Vagina (tissue), 2 donors: ENCODE data around the gene MYLK.

Experiments
- POLR2AphosphoS5 ChIP-seq, 2 donors: sonication (generic); formaldehyde crosslinking; IDR thresholded peaks; one replicate each; pipeline ENCODE4 v1.9.0; 2017; ENCODE audit warnings: antibody characterized with exemption in 2 of 2, mild to moderate bottlenecking in 2 of 2, low read depth in 1 of 2; ENCODE audit not compliant: insufficient read depth in 1 of 2
- TF ChIP-seq, protein P1 (sequence below), 3 experiments: fragments of 450-650 bp in 2 of 3; fragments of 200-600 bp in 1 of 3; sonication (generic) in 1 of 3; IDR thresholded peaks; one replicate each; pipeline ENCODE4 v1.5.1; 2017 to 2019; ENCODE audit warnings: antibody characterized with exemption in 3 of 3, mild to moderate bottlenecking in 2 of 3, moderate library complexity in 2 of 3

- TF ChIP-seq, protein P1, sequence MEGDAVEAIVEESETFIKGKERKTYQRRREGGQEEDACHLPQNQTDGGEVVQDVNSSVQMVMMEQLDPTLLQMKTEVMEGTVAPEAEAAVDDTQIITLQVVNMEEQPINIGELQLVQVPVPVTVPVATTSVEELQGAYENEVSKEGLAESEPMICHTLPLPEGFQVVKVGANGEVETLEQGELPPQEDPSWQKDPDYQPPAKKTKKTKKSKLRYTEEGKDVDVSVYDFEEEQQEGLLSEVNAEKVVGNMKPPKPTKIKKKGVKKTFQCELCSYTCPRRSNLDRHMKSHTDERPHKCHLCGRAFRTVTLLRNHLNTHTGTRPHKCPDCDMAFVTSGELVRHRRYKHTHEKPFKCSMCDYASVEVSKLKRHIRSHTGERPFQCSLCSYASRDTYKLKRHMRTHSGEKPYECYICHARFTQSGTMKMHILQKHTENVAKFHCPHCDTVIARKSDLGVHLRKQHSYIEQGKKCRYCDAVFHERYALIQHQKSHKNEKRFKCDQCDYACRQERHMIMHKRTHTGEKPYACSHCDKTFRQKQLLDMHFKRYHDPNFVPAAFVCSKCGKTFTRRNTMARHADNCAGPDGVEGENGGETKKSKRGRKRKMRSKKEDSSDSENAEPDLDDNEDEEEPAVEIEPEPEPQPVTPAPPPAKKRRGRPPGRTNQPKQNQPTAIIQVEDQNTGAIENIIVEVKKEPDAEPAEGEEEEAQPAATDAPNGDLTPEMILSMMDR (IDR thresholded peaks at IDR 0.05), result no peak
- TF ChIP-seq POLR2AphosphoS5 (IDR thresholded peaks at IDR 0.05; ENCODE audit: insufficient read depth in 1 of 2, low read depth in 1 of 2), result no peak
Observed at GRCh38 chr3:123841476-123842238, 42.5 kb downstream of the MYLK start.
